ENCODE data around the gene KIF25. TPM values are rescaled to one million over a fixed set of nuclear protein-coding genes. Genes with fewer than 3 reads are reported as not detected.

KIF25 gene, protein sequence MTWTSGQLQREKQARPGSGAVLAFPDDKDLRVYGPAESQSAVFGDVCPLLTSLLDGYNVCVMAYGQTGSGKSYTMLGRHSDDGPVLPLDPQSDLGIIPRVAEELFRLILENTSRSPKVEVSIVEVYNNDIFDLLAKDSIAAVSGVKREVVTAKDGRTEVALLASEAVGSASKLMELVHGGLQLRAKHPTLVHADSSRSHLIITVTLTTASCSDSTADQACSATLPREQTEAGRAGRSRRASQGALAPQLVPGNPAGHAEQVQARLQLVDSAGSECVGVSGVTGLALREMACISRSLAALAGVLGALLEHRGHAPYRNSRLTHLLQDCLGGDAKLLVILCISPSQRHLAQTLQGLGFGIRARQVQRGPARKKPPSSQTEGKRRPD
- total RNA-seq: not detected in 2 replicates

DNA sequence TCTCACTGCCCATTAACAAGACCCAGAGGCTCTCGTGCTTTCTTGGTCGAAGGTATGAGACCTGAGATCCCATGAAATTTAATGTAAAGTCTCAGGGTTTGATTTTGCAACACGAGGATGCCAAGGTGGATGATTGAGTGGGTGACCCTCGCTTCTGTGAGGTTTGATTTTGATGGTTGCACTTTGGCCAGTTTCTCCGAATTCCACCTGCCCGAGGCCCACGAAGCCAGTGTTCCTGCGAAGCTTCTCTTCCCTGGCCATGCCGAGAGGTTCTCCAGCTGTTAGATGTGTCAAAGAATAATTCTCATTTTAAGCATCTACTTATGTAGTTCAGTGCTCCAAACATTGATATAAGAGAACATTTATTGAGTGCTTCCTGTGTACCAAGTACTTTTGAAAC, at the start of gene KIF25:
Gene KIF25, plus strand, starts transcription at position 30 of the 400 bp plus-strand sequence. CDS start 31,915 bp downstream, outside the sequence.

GRCh38 chr6:168078943-168079405, 81.5 kb downstream of the KIF25 start, which contains the start of gene FRMD1:
Gene FRMD1 (minus strand): TSS chr6:168079212. CDS start chr6:168079094, 118 bp downstream.

Other genes starting within 250 kb of the KIF25 start
- 116 and 132 TPM in 2 replicates for gene AFDN, start 170.8 kb upstream of the KIF25 start, total RNA-seq
- not detected in 2 replicates for gene FRMD1, start 81.5 kb downstream of the KIF25 start, total RNA-seq